SH-SY5Y (cell line): ENCODE results near the gene LYPLA2.
A peak's percentile ranks its signal among the peaks of the same experiment; 100 is the strongest.

ENCODE experiments used
- GATA2 ChIP-seq: IDR thresholded peaks from 2 replicates; pipeline ENCODE4 v1.6.1; 2011; ENCODE audit warnings: mild to moderate bottlenecking, low read depth, low read length
- GATA3 ChIP-seq: IDR thresholded peaks from 2 replicates; pipeline ENCODE4 v1.6.1; 2011; ENCODE audit warnings: low read depth, mild to moderate bottlenecking, low read length, moderate library complexity

LYPLA2 gene

DNA sequence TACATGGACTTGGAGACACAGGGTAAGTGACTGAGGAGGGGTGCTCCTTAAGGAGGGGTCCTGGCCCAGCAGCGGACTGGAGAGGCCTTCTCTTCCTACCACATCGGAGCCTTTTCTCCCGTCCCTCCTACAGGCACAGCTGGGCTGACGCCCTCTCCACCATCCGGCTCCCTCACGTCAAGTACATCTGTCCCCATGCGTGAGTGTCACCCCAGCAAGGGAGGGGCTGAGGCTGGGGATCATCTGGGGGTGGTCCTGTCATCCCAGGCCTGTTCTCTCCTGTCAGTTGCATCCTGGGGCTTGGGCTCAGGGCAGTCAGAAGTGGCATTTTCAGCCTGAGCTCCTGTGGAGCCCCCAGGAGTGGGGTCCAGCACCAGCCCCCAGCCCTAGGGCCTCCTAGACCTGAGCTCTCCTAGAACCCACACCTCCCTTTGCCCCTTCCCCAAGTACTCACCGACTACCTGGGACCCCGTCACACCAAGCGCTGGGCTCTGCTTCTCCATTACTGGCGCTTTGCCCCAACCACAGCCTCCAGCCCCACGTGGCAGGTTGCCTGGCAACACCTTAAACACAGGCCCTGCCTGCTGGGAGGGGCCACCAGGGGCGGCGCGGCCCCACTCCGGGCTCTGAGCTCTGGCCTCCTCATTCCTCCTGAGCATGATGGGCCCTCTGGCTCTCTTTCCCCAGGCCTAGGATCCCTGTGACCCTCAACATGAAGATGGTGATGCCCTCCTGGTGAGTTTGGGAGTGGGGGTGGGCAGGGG is 2.3 kb downstream of the LYPLA2 start:
- TF ChIP-seq GATA2, result no peak
- no peak for TF ChIP-seq GATA3

DNA sequence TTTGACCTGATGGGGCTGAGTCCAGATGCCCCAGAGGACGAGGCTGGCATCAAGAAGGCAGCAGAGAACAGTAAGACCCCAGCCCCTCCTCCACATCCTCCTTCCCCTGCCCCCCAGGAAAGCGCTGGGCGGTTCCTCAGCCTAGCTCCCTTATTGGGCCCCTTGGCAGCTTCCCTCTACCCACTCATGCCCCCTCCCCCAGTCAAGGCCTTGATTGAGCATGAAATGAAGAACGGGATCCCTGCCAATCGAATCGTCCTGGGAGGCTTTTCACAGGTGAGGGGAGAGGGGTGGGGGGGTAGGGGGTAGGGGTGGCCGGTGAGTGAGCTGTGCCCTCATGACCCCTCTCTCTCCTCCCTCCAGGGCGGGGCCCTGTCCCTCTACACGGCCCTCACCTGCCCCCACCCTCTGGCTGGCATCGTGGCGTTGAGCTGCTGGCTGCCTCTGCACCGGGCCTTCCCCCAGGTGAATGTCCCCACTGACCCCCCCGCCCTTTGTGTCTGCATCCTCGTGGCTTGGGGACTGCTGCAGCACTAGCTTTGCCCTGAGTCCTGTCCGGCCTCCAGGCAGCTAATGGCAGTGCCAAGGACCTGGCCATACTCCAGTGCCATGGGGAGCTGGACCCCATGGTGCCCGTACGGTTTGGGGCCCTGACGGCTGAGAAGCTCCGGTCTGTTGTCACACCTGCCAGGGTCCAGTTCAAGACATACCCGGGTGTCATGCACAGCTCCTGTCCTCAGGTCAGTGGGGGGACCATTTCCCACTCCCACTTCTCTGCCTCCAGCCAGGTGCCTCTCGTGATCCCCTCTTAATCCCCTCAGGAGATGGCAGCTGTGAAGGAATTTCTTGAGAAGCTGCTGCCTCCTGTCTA is 3.2 kb downstream of the LYPLA2 start:
- TF ChIP-seq GATA2, result no peak
- no peak for TF ChIP-seq GATA3

DNA sequence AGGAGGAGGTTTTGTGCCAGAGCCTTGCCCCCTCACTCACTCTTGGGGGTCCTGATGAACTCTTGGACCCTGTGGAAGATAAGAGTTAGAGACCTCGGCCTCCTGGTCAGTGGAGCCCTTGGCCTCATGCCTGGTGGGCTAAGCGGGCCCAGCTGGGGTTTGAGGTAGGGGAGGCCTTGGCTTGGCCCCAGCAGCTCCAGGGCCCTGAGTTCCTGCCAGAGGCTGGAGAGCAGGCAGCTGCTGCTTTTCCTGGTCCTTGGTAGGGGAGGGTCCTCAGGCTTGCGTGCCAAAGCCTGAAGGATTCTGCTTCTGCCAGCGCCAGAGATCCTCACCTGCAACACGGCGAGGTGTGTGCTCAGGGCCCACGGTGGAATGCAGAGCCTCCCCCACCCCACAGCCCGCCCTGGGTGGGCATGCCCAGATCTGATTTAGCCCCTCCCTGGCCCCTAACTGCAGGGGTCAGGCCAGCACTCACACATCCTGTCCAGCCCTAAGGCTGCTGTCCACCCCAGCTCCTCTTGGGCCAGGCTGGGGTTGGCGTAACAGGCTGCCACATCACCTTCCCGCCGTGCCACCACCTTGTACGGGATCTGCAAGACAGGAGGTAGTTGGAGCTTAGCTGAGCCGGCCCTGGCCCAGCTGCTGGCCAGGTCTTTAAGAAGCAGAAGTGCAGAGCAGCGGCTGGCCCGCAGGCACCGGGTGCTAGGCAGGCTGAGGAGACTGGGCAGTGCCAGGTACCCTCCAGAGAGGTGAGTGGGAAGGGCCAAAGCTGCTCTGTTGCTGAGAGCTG is 4.9 kb downstream of the LYPLA2 start:
- TF ChIP-seq GATA2, result no peak
- TF ChIP-seq GATA3, result no peak

DNA sequence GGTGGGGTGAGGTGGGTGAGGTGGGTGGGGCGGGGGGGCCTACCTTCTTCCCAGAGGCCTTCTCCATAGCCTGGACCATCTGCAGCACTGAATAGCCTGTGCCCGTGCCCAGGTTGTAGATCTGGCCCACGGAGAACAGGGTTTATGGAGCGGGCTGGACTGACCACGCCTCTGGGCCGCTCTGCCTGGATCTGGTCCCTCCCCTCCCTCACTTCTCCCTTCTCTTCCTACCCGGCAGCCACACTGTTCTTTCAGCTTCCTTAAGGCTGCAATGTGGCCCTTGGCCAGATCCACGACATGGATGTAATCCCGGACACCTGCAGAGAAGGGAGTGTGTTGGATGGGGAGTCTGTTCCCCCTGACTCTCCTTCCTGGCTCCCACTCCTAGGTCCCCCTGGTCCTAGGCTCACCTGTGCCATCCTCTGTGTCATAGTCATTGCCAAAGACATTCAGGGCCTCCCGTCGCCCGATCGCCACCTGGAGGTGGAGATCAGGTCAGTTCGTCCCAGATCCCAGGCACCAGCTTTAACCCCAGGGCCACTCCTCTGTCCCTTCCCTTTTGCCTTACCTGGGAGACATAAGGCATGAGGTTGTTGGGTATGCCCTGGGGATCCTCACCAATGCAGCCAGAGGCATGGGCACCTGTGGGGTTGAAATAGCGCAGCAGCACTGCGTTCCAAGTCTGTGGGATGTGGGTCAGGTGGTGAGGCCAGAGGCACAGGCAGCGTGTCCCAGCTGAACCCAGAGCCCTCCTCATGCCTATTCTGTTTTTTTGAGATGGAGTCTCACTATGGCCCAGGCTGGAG is 5.7 kb downstream of the LYPLA2 start:
- TF ChIP-seq GATA2 (no peak), GATA3 (no peak)

DNA sequence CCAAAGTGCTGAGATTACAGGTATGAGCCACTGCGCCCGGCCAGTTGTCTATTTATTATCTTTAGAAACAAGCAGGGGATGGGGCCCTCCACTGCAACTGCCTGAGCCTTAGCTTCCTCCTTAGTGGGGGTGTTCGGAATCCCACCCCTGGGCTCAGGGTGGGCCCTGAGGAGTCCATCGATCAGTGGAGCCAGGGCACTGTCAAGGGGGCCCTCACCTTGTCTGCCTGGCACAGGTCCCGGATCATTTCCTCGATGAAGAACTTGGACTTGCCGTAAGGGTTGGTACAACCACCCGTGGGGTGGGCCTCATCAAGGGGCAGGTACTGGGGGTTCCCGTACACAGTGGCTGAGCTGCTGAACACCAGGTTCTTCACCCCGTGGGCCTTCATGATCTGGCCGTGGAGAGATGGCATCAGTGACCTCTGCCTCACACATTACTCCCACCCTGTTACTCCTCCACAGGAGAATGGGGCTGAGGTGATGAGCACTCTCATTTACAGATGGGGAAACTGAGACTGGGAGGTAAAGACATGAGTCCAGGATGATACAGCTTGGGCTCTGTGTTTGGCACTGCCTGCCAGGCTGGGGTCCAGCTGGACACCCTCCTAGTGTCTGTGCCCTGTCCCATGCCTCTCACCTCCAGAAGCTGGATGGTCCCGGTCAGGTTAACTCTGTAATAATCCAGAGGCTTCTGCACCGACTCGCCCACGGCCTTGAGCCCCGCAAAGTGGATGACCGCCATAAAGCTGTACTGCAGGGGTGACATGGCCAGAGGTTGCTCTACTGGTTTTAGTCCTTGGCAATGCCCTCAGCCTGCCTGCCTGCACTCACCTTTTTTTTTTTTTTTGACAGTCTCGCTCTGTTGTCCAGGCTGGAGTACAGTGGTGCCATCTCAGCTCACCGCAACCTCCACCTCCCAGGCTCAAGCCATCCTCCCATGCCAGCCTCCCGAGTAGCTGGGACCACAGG is 6.8 kb downstream of the LYPLA2 start:
- TF ChIP-seq GATA3, result no peak
- no peak for TF ChIP-seq GATA2

DNA sequence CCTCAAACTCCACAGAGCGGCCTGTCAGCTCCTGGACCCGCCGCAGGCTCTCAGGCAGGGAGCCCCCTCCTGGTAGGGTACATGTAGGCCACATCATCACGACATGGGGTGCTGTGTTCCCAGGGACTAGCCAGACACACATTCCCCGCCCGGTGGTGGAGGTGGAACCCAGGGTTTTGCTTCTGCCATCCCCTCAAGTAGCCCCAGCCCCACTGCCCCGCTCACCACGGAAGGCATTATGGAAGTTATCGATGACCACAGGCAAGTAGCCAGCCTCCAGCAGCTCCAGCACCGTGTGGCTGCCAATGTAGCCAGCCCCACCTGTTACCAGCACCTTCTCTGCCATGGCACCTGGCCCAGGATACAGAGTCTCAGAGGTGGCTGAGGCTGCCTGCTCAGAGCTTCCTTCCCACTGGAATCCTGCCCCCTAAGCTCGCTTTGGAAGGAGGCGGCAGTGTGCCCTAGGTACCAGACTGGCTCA is 7.8 kb downstream of the LYPLA2 start:
- no peak for TF ChIP-seq GATA3
- TF ChIP-seq GATA2, result no peak

DNA sequence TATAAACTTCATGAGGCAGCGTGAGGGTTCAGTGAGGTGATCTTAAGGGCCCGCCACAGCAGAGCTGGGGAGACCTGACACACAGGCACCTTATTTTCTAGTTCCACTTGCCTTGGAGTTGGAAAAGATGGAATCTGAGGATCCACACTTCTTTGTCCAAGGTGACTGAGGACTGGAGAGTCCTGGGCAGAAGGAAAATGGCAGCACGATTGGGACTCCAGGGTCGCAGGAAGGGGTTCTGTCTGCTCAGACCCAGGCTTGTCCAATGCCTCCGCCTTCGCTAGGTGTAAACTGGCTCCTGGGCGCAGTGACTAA is 8.3 kb downstream of the LYPLA2 start:
- no peak for TF ChIP-seq GATA3

DNA sequence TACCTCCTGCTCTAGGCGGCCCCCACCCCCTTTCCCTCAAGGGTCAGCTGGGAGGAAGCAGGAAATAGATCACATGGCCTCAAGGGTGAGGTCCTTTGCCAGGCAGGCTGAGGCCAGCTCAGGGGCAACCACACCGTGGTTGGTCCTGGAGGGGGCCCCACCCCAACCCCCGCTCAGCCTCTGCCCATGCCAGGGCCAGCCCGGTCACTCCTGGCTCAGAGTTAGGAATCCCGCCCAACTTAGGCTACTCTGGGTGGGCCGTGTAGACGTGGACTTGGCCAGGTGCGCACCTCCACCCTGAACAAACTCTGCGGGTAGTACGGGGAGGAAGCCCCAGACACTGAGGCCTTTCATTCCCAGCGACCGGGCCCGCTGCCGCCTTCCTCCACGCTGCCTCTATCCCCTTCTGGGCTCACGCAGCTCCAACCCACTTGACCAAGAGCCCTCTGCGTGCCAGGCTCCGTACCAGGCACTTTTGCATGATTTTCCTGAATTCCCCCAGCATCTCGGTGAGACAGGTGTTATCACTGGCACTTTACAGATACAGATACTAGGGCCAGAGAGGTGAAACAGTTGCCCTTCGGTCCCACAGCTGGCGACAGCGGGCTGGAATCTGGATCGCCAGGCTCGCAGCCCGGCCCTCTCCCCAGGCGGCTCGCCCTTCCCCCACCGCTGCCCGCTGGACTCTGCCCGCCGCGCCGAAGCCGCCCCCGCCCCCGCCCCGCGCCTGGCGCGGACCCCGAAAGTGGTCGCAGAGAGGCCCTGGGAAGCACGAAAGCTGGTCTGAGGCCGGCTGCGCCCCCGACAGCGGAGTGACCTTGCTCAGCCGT is 8.8 kb downstream of the LYPLA2 start:
- no peak for TF ChIP-seq GATA3
- TF ChIP-seq GATA2, result no peak

DNA sequence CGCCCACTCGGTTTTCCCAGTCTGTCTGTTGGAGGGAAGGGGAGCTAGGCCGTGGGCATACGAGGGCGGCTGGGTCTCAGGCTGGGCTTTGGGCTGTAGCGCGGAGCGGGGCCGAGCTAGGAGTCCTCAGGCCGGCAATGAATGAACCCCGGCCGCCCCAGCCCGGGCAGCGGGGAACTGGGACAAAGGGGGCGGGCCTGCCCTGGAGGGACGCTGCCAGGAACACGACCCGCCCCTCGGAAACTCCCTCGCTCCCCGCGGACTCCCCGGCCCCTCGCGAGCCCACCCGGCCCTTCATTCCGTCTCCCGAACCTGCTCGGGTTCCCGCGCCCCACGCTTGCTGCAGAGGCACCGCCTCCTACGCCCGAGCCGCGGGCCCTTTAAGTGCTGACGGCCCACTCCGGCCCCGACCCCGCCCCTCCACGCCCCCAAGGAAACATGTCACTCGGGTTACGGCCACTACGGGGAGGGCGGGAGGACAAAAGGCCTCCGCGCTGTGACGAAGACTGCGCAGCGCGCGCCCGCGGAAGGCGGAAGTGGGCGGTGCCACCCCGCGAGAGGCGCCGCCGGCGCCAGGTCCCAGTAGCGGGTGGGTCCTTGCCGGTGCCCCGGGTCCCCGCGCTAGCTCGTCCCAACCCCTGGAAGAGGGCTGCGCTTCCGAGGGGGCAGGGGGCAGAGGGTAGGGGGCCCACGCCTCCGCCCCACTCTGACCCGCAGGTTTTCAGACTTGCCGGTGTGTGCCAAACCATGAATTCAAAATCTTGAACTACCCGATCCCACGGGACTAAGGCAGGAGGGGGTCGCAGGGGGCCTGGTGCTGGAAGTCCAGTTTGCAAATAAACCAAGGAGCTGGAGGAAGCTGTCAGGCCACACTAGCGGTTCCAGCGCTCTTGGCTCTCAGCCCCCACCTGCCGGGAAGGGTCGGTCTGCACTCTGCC is 9.7 kb downstream of the LYPLA2 start, which contains the start of gene GALE:
Gene GALE (minus strand): TSS at position 355 of the 938 bp plus-strand sequence. CDS start 1,747 bp downstream, outside the sequence.
- TF ChIP-seq GATA2, result no peak
- TF ChIP-seq GATA3, result no peak

DNA sequence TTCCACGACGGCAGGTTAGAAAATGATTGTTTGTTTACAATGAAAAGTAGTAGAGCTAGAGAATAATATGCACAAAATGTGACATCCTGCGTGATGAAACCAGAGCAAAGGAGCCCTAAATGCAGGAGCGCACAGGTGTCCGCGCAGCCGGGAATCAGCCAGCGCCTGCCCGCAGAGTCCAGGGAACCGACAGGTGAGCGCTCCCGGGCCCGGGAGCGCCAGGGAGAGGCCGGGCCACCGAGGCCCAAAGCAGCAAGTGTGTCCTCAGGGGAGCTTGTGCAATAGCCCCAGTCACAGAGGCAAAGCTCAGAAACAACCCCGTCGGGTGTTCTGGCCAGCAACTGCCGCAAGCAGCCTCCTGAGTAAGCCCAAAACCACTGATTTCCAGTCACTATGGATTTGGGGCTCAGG is 10.4 kb downstream of the LYPLA2 start:
- TF ChIP-seq GATA2, result no peak

DNA sequence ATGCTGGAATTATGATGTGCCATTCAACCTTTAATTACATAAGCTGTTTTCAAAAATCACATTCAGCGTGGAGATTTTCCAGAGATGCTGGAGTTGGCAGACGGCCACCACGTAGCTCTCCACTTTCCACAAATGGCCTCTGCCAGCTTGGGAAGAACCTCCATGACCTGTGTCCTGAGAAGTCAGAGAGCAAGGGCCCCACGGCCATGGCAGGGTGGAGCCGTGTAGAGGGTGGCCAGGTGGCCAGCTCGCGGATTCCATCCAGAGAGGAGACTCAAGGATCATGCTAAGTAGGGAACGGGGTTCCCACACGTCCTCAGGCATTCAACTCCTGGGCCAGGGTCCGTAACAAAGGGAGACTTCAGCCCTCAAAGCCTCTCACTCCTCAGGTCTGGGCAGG is 10.9 kb downstream of the LYPLA2 start:
- TF ChIP-seq GATA2 (0 out of 2 replicates have a peak, but pooled peaks have one; percentile 20), GATA3 (no peak)
